Measurements from ENCODE around the gene ICA1. TPM values are rescaled to one million over a fixed set of nuclear protein-coding genes. Genes with fewer than 3 reads are reported as not detected.

The ICA1 gene
- total RNA-seq, 1 donor from 2014 or later = 10.5 TPM

- no peak for FAIRE-seq
- H3K27me3 ChIP-seq (ENCODE audit: control insufficient read depth, insufficient read depth, low read length) = no peaks in the 10 kb centered on the region
Observed at GRCh38 chr7:8217200-8218068, 44.5 kb downstream of the ICA1 start.

GRCh38 chr7:8216334-8216690, 45.7 kb downstream of the ICA1 start:
- Histone ChIP-seq H3K36me3 (ENCODE audit: control insufficient read depth, insufficient read depth, low read length) (no peaks in the 10 kb centered on the region), H3K4me3 (ENCODE audit: low read depth, low read length) (no peak overlapping the region), H3K27me3 (ENCODE audit: control insufficient read depth, insufficient read depth, low read length) (no peaks in the 10 kb centered on the region)
- FAIRE-seq (no peak), DNase-seq (ENCODE audit: low read depth) (no peak)
- TF ChIP-seq CTCF (IDR thresholded peaks at IDR 0.05; ENCODE audit: insufficient read depth, low read length, severe bottlenecking) = no peak

More at GRCh38 chr7:8217200-8218068, 44.5 kb downstream of the ICA1 start:
- peak; percentile 69 for DNase-seq (ENCODE audit: low read depth)
- peak; percentile 28 for TF ChIP-seq CTCF (IDR thresholded peaks at IDR 0.05; ENCODE audit: insufficient read depth, low read length, severe bottlenecking)
- no peaks in the 10 kb centered on the region for H3K36me3 ChIP-seq (ENCODE audit: control insufficient read depth, insufficient read depth, low read length)
- H3K4me3 ChIP-seq (ENCODE audit: low read depth, low read length) = no peak overlapping the region

GRCh38 chr7:8215648-8216333, 46.2 kb downstream of the ICA1 start:
- H3K4me3 ChIP-seq (ENCODE audit: low read depth, low read length) = no peak overlapping the region
- no peak for TF ChIP-seq CTCF (IDR thresholded peaks at IDR 0.05; ENCODE audit: insufficient read depth, low read length, severe bottlenecking)
- no peak for DNase-seq (ENCODE audit: low read depth)
- no peak for FAIRE-seq
- no peaks in the 10 kb centered on the region for H3K36me3 ChIP-seq (ENCODE audit: control insufficient read depth, insufficient read depth, low read length)
- H3K27me3 ChIP-seq (ENCODE audit: control insufficient read depth, insufficient read depth, low read length) = no peaks in the 10 kb centered on the region

- FAIRE-seq (no peak), DNase-seq (ENCODE audit: low read depth) (peak; percentile 35)
- Histone ChIP-seq H3K4me3 (ENCODE audit: low read depth, low read length) (no peak overlapping the region), H3K27me3 (ENCODE audit: control insufficient read depth, insufficient read depth, low read length) (no peaks in the 10 kb centered on the region), H3K36me3 (ENCODE audit: control insufficient read depth, insufficient read depth, low read length) (no peaks in the 10 kb centered on the region)
- TF ChIP-seq CTCF (IDR thresholded peaks at IDR 0.05; ENCODE audit: insufficient read depth, low read length, severe bottlenecking) = no peak
Observed at GRCh38 chr7:8214244-8214824, 47.6 kb downstream of the ICA1 start.

- DNase-seq (ENCODE audit: low read depth) (no peak), FAIRE-seq (no peak)
- Histone ChIP-seq H3K27me3 (ENCODE audit: control insufficient read depth, insufficient read depth, low read length) (no peaks in the 10 kb centered on the region), H3K36me3 (ENCODE audit: control insufficient read depth, insufficient read depth, low read length) (no peaks in the 10 kb centered on the region), H3K4me3 (ENCODE audit: low read depth, low read length) (no peak overlapping the region)
- TF ChIP-seq CTCF (IDR thresholded peaks at IDR 0.05; ENCODE audit: insufficient read depth, low read length, severe bottlenecking) = no peak
Observed at GRCh38 chr7:8213381-8213780, 48.6 kb downstream of the ICA1 start.
